ENCODE measurements around the gene FRMD4A.

Gene FRMD4A

GRCh38 chr10:13711291-13711690, 619.4 kb downstream of the FRMD4A start:
- no peak for FAIRE-seq

GRCh38 chr10:13709931-13710650, 620.6 kb downstream of the FRMD4A start:
- no peak for FAIRE-seq

GRCh38 chr10:13708256-13708990, 622.3 kb downstream of the FRMD4A start:
- FAIRE-seq = no peak

GRCh38 chr10:13707156-13707881, 623.4 kb downstream of the FRMD4A start:
- FAIRE-seq = no peak

GRCh38 chr10:13706604-13707003, 624.1 kb downstream of the FRMD4A start:
- FAIRE-seq = no peak

- no peak for FAIRE-seq
These were observed 624.5 kb downstream of the FRMD4A start for GRCh38 chr10:13706175-13706574.

- no peak for FAIRE-seq
These were observed 625.1 kb downstream of the FRMD4A start for GRCh38 chr10:13705526-13706174.

- no peak for FAIRE-seq
These were observed 625.8 kb downstream of the FRMD4A start for GRCh38 chr10:13704964-13705363.

GRCh38 chr10:13703997-13704536, 626.7 kb downstream of the FRMD4A start:
- FAIRE-seq = no peak

- no peak for FAIRE-seq
These were observed 627.5 kb downstream of the FRMD4A start for GRCh38 chr10:13703101-13703818.

- no peak for FAIRE-seq
These were observed 629.4 kb downstream of the FRMD4A start for GRCh38 chr10:13701157-13701919.

- FAIRE-seq = no peak
These were observed 630.1 kb downstream of the FRMD4A start for GRCh38 chr10:13700473-13701144.

GRCh38 chr10:13699216-13699615, 631.5 kb downstream of the FRMD4A start:
- no peak for FAIRE-seq

GRCh38 chr10:13698217-13698616, 632.5 kb downstream of the FRMD4A start:
- FAIRE-seq = no peak

- FAIRE-seq = no peak
These were observed 634.7 kb downstream of the FRMD4A start for GRCh38 chr10:13696071-13696470.

- FAIRE-seq = no peak
These were observed 635.1 kb downstream of the FRMD4A start for GRCh38 chr10:13695588-13695987.

- FAIRE-seq = no peak
These were observed 636.7 kb downstream of the FRMD4A start for GRCh38 chr10:13693783-13694700.

- FAIRE-seq = no peak
These were observed 640.4 kb downstream of the FRMD4A start for GRCh38 chr10:13690281-13690825.

- FAIRE-seq = no peak
These were observed 644.4 kb downstream of the FRMD4A start for GRCh38 chr10:13686331-13686752.

All from endometrium (tissue), 2 donors.